Activated CD4-positive, alpha-beta T cell treated with anti-CD3 and anti-CD28 coated beads for 36 hours (primary cell): ENCODE data around the gene DHX57. TPM values are rescaled to one million over a fixed set of nuclear protein-coding genes. Genes with fewer than 3 reads are reported as not detected.
A peak's percentile ranks its signal among the peaks of the same experiment; 100 is the strongest.

Experiments
- ATAC-seq: fragments of 200-7000 bp; cut with Tn5 transposase; one replicate; pipeline ENCODE4 v1.10.0; 2021; ENCODE audit warnings: mild to moderate bottlenecking, moderate library complexity
- CTCF ChIA-PET: fragments of 350-600 bp; sonication (Branson Sonifier 250); formaldehyde crosslinking; loops from one replicate; lab custom pipeline; 2021; ENCODE audit warnings: antibody characterized with exemption; lab: Charles Lee
- POLR2A ChIA-PET: fragments of 350-600 bp; sonication (Branson Sonifier 250); formaldehyde crosslinking; loops from one replicate; lab custom pipeline; 2021; ENCODE audit warnings: antibody characterized with exemption, inconsistent platforms; lab: Charles Lee
- DNase-seq: peaks from one replicate; pipeline ENCODE4 v3.0.0-alpha.2; 2020
- H3K27ac Mint-ChIP-seq: one replicate; pipeline ENCODE4 v1.8.0; 2021; ENCODE audit warnings: mixed read lengths
- H3K27me3 Mint-ChIP-seq: one replicate; pipeline ENCODE4 v1.8.0; 2021; ENCODE audit warnings: mixed read lengths
- H3K36me3 Mint-ChIP-seq: one replicate; pipeline ENCODE4 v1.8.0; 2021; ENCODE audit warnings: low read depth, mixed read lengths
- H3K4me1 Mint-ChIP-seq: one replicate; pipeline ENCODE4 v1.8.0; 2021; ENCODE audit warnings: mixed read lengths
- H3K4me3 Mint-ChIP-seq: one replicate; pipeline ENCODE4 v1.8.0; 2021; ENCODE audit warnings: mild to moderate bottlenecking, moderate library complexity, mixed read lengths
- H3K9me3 Mint-ChIP-seq: one replicate; pipeline ENCODE4 v1.8.0; 2021; ENCODE audit warnings: low read depth, mixed read lengths
- intact Hi-C, 2 experiments: fragments of 100-400 bp; cut with DNase I in 1 of 2; cut with micrococcal nuclease in 1 of 2; formaldehyde crosslinking; loops; one replicate each; pipeline versions ENCODE4 v1.14.2 to v1.15.1; 2022 to 2024; cut with DNase I, micrococcal nuclease
- total RNA-seq, 2 experiments: library from RNA; stranded (reverse); gene quantifications; one replicate each; pipeline ENCODE4 v1.2.3, GENCODE V29; 2021

The DHX57 gene
- total RNA-seq, 2 experiments from 2014 or later = 14.0 to 20.3 TPM

GRCh38 chr2:38750891-38751595, 124.7 kb downstream of the DHX57 start, which contains the start of gene SRSF7:
Gene SRSF7, minus strand, starts transcription at chr2:38751361. Its CDS starts 105 bp downstream, at chr2:38751256.
- no peaks in the 10 kb centered on the region for H3K27me3 Mint-ChIP-seq
- CTCF ChIA-PET = interaction anchor here (0.6 to 2.3 kb wide), 10 partner anchors 10 to 364 kb away, joined by 3 to 10 read pairs (median 4); no protein-coding TSS in a partner anchor
- H3K9me3 Mint-ChIP-seq = no peaks in the 10 kb centered on the region
- POLR2A ChIA-PET = interaction anchor here (0.5 to 1.8 kb wide), 42 partner anchors 9 to 1479 kb away, joined by 3 to 26 read pairs (median 4); partner anchors contain the start of genes DHX57, GALM, GEMIN6 and HNRNPLL
- peaks cover 49% of the 10 kb centered on the region for H3K36me3 Mint-ChIP-seq
- peak within 1 kb of the TSS; percentile 94 for H3K4me3 Mint-ChIP-seq
- ATAC-seq (peak; percentile 83), DNase-seq (peak; percentile 98)
- intact Hi-C loops = loop anchor here (1.0 to 10.0 kb wide), 11 partner anchors 27 to 1784 kb away; partner anchors contain the start of genes ATL2 (in 2 of the 2), GEMIN6 (in 2 of the 2), GPATCH11 (in 1 of the 2) and HEATR5B (in 1 of the 2)
- H3K27ac Mint-ChIP-seq = peak within 1 kb of the TSS; percentile 100
- H3K4me1 Mint-ChIP-seq = peaks cover 51% of the 10 kb centered on the region

GRCh38 chr2:38750011-38750890, 125.5 kb downstream of the DHX57 start:
- Mint-ChIP-seq H3K4me1 (peaks cover 59% of the 10 kb centered on the region), H3K4me3 (peak overlapping the region; percentile 94), H3K27ac (peak overlapping the region; percentile 100), H3K36me3 (peaks cover 57% of the 10 kb centered on the region), H3K9me3 (no peaks in the 10 kb centered on the region), H3K27me3 (no peaks in the 10 kb centered on the region)
- DNase-seq = peak; percentile 76
- intact Hi-C loops = loop anchor here (2.0 to 10.0 kb wide), 6 partner anchors 147 to 1783 kb away; partner anchors contain the start of genes ATL2 (in 1 of the 2), GPATCH11 (in 1 of the 2), HEATR5B (in 1 of the 2) and HNRNPLL (in 1 of the 2)
- peak; percentile 34 for ATAC-seq
- CTCF ChIA-PET = interaction anchor here (0.6 to 2.3 kb wide), 6 partner anchors 9 to 363 kb away, joined by 3 to 10 read pairs (median 4); no protein-coding TSS in a partner anchor
- POLR2A ChIA-PET = interaction anchor here (0.7 to 1.8 kb wide), 15 partner anchors 8 to 374 kb away, joined by 3 to 26 read pairs (median 9); partner anchors contain the start of genes GEMIN6 and HNRNPLL

- DNase-seq (peak; percentile 39), ATAC-seq (no peak)
- intact Hi-C loops = loop anchor here in 1 of 2 experiments (10.0 kb wide), 2 partner anchors 376 to 434 kb away; partner anchors contain the start of gene SOS1
- peak overlapping the region; percentile 100 for H3K27ac Mint-ChIP-seq
- H3K36me3 Mint-ChIP-seq = peaks cover 65% of the 10 kb centered on the region
- no peaks in the 10 kb centered on the region for H3K9me3 Mint-ChIP-seq
- ChIA-PET POLR2A (interaction anchor here (0.7 kb wide), 1 partner anchor 15 kb away, joined by 3 read pairs; no protein-coding TSS in a partner anchor), CTCF (interaction anchor here (0.6 to 2.6 kb wide), 6 partner anchors 15 to 236 kb away, joined by 3 to 10 read pairs (median 4); partner anchors contain the start of gene GALM)
- peak overlapping the region; percentile 94 for H3K4me3 Mint-ChIP-seq
- no peaks in the 10 kb centered on the region for H3K27me3 Mint-ChIP-seq
- H3K4me1 Mint-ChIP-seq = peaks cover 69% of the 10 kb centered on the region
Measured at GRCh38 chr2:38748943-38749804, 126.6 kb downstream of the DHX57 start.

GRCh38 chr2:38748391-38748790, 127.3 kb downstream of the DHX57 start:
- ATAC-seq = no peak
- no peaks in the 10 kb centered on the region for H3K27me3 Mint-ChIP-seq
- DNase-seq = no peak
- H3K36me3 Mint-ChIP-seq = peaks cover 72% of the 10 kb centered on the region
- POLR2A ChIA-PET = interaction anchor here (0.6 to 0.7 kb wide), 4 partner anchors 14 to 151 kb away, joined by 3 to 7 read pairs (median 4); no protein-coding TSS in a partner anchor
- H3K27ac Mint-ChIP-seq = peak overlapping the region; percentile 94
- H3K4me3 Mint-ChIP-seq = peak overlapping the region; percentile 94
- H3K9me3 Mint-ChIP-seq = no peaks in the 10 kb centered on the region
- CTCF ChIA-PET = interaction anchor here (0.6 to 2.8 kb wide), 7 partner anchors 14 to 235 kb away, joined by 3 to 10 read pairs (median 4); partner anchors contain the start of gene GALM
- intact Hi-C loops = loop anchor here in 1 of 2 experiments (10.0 kb wide), 2 partner anchors 376 to 434 kb away; partner anchors contain the start of gene SOS1
- H3K4me1 Mint-ChIP-seq = peaks cover 70% of the 10 kb centered on the region

GRCh38 chr2:38747819-38748218, 127.9 kb downstream of the DHX57 start:
- Mint-ChIP-seq H3K4me1 (peaks cover 73% of the 10 kb centered on the region), H3K27ac (peak overlapping the region; percentile 94), H3K9me3 (no peaks in the 10 kb centered on the region), H3K27me3 (no peaks in the 10 kb centered on the region), H3K4me3 (peak overlapping the region; percentile 94), H3K36me3 (peaks cover 77% of the 10 kb centered on the region)
- DNase-seq = no peak
- ATAC-seq = no peak
- intact Hi-C loops = loop anchor here in 1 of 2 experiments (10.0 kb wide), 2 partner anchors 377 to 433 kb away; partner anchors contain the start of gene SOS1
- POLR2A ChIA-PET = interaction anchor here (0.6 to 1.8 kb wide), 6 partner anchors 39 to 151 kb away, joined by 3 to 7 read pairs (median 4); no protein-coding TSS in a partner anchor
- CTCF ChIA-PET = interaction anchor here (0.7 to 2.8 kb wide), 8 partner anchors 13 to 211 kb away, joined by 3 to 10 read pairs (median 4); no protein-coding TSS in a partner anchor

Other genes with a start within 250 kb of the DHX57 start
- 10 to 100 TPM; 56.0 to 57.8 TPM for gene GALM, start 209.8 kb downstream of the DHX57 start, total RNA-seq
- 100 to 1,000 TPM; 194 to 309 TPM for gene SRSF7, start 124.6 kb downstream of the DHX57 start, total RNA-seq
- 10 to 100 TPM; 28.4 to 31.6 TPM for gene GEMIN6, start 97.7 kb downstream of the DHX57 start, total RNA-seq
- gene MORN2, start within 50 bp of the DHX57 start, total RNA-seq = 1 to 10 TPM; 6.6 to 7.9 TPM
- gene ARHGEF33, start 13.9 kb upstream of the DHX57 start, total RNA-seq = under 1 TPM; 0.09 to 0.39 TPM
- gene SOS1, start 245.1 kb upstream of the DHX57 start, total RNA-seq = 10 to 100 TPM; 30.1 to 32.0 TPM